NOMO-1 treated with DMSO at 0.1 percent for 48 hours (cell line): Measurements from ENCODE around the gene NSD2.
"Not testable (repeated sequence)": the region's sequence is repeated elsewhere in the genome, so short reads cannot be mapped to it uniquely, and the experiment has no call there.

Source experiments
- DNase-seq: peaks from one replicate; lab custom pipeline; 2025; ENCODE audit not compliant: unreplicated experiment; lab: John Stamatoyannopoulos, UW

NSD2 gene

DNA sequence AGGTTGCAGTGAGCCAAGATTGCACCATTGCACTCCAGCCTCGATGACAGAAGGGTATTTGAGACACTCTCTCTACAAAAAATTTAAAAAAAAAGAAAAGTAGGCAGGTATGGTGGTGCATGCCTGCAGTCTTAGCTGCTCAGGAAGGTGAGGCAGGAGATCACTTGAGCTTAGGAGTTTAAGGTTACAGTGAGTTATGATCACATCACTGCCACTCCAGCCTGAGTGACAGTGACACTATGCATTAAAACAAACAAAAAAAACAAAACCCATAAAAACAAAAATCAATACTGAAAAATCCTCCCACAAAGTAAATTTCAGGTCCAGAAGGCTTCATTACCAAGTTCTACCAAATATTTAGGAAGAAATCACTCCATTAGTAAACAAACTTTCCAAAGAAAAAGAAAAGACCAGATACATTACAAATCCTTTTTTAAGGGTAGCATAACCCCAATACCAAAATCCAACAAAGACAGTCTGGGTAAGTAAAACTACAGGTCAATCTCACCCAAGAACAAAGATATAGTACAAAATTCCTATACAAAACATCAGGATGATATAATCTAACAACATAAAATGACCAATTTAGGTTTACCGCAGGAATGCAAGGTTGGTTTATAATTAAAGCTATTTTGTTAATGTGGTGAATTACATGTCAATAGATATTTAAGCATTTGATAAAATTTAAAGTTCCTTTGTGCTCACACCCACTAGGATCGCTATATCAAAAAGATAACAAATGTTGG, 125.8 kb downstream of the NSD2 start:
- no peak for DNase-seq

DNA sequence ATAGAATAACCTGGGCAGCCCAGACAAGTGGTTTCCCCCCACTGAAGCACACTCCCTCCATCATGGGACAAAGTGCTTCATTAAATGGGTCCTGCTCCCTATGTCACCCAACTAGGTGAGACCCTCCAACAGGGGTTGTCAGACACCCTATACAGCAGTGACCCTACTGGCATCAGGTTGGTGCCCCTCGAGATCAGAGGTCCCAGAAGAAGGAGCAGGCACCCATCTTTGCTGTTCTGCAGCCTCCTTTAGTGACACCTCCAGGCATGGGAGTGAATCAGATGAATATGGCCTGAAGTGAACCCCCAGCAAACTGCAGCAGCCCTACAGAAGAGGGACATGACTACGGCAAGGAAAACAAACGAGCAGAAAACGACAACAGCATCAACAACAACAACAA, 126.5 kb downstream of the NSD2 start:
- no peak for DNase-seq

DNA sequence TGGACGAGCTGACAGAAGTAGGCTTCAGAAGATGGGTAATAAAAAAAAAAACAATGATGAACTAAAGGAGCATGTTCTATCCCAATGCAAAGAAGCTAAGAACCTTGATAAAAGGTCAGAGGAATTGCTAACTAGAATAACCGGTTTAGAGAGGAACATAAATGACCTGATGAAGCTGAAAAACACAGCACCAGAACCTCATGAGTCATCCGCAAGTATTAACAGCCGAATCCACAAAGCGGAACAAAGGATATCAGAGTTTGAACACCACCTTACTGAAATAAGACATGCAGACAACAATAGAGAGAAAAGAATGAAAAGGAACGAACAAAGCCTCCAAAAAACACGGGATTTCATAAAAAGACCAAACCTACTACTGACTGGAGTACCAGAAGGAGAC, 127.1 kb downstream of the NSD2 start:
- DNase-seq: peak; percentile 34

- not testable (repeated sequence) for DNase-seq
Measured at GRCh38 chr4:1999308-1999707, 128.1 kb downstream of the NSD2 start.

DNA sequence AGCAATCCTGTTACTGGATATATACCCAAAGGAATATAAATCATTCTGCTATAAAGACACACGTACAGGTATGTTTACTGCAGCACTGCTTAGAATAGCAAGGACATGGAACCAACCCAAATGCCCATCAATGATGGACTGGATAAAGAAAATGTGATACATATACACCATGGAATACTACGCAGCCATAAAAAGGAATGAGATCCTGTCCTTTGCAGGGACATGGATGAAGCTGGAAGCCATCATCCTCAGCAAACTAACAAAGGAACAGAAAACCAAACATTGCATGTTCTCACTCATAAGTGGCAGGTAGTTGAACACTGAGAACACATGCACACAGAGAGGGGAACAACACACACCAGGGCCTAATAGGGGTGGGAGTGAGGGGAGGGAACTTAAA, 132.2 kb downstream of the NSD2 start:
- DNase-seq: not testable (repeated sequence)

DNA sequence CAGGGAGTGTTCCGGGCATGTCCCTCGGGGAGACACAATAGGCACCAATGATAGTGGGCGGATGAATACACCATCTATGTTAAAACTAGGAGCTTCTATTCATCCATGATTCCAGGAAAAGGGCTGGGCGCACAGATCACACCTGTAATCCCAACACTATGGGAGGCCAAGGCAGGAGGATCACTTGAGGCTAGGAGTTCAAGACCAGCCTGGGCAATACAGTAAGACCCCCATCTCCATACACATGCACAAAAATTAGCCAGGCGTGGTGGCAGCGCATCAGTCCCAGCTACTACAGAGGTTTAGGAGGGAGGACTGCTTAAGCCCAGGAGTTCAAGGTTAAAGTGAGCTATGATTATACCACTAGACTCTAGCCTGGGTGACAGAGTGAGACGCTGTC, 135.2 kb downstream of the NSD2 start:
- DNase-seq: no peak

- DNase-seq: no peak
Measured at GRCh38 chr4:2006956-2007653, 135.9 kb downstream of the NSD2 start.

DNA sequence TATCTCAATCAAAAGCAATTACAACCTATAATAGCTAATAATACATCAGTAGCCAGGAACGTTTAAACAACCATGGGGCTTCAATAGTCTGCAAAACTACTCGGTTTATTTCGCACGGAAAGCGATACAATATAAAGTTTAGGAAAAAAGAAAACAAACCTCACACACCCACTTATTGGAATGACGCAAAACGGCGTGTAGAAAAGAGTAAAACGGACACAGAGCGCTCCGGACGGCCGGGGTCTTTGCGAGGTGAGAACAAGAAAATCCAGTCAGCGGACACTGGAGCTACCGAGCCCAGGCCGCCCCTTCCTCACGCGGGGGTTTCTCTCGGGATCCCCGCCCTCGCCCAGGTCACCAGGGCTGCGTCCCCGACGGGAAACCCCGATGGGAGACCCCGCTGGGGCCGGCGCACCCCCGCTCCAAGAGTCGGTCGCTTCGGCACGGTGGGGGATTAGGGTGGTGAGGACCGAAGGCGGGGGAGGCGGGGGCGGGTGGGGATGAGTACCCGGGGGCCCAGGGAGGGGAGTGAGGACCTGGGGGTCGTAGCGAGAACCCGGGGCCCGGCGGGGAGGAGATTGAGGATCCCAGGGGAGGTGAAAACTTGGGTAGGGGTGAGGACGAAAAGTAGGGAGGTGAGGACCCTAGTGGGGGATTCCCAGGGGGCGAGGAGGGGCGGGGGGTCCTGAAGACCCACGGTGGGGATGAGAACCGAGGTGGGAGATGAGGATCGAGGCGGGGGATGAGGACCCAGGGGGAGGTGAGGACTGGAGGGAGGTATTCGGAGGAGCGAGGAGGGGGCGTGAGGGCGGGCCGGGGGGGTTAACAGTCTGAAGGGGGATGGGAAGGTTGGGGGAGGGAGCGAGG, 136.8 kb downstream of the NSD2 start:
- peak; percentile 3 for DNase-seq

GRCh38 chr4:2008671-2008920, 137.4 kb downstream of the NSD2 start:
- DNase-seq: no peak

DNA sequence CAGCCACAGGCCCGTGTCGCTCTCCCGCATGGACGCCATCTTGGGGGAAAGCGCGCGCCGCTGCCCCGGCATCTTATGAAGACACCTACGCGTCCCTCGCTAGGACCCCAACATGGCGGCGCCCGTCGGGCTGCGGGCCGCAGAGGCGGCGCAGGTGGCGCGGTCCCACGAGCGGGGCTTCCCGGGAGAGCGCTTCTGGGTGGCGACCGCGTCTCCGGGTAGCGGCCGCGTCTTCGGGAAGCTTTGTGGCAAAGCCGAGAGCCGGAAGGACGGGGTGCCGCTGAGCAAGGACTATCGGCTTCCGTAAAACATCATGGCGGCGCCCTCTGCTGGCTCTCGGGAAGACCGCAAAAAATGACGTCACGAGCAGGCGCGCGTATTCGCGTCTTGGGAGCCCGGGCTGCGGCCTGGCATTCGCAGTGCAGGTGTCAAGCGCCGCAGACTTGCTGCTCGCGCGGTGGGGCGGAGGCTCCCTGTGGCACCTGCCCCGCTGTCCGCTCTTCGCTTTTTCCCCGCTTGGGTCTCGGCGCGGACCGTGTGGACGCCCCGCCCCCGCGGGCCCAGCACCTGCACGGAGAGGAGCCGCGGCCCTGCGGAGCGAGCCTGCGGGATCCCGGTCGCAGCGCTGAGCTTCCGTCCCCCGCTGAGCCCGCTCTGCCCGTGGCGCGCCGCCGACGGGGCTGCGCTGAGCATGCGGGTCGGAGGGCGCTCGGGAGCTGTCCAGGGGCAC, 137.9 kb downstream of the NSD2 start, which contains the start of gene NELFA:
NELFA (minus strand) TSS at position 54 of the 730 bp plus-strand sequence; CDS start at position 39, 15 bp downstream.
- peak; percentile 88 for DNase-seq

GRCh38 chr4:2009651-2010233, 138.5 kb downstream of the NSD2 start:
- peak; percentile 57 for DNase-seq

GRCh38 chr4:2011583-2011982, 140.4 kb downstream of the NSD2 start:
- peak; percentile 79 for DNase-seq

DNA sequence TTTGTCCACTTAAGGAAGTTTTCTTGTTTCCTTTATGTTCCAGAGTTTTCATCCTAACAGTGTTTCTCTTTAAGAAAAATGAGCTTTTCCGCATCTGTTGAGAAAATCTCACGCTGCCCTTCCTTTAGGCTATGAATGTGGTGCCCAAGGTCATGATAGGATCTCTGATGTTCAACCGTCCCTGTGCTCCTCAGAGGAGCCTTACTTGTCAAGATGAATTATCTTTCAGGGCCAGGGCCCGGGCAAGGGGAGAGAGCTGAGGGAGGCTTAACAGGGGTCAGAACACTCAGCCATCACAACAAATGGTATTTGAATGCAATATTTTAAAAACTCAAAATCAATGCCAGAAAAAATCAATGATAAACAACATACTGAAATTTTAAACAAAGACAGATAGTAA, 143.8 kb downstream of the NSD2 start:
- DNase-seq: no peak

DNA sequence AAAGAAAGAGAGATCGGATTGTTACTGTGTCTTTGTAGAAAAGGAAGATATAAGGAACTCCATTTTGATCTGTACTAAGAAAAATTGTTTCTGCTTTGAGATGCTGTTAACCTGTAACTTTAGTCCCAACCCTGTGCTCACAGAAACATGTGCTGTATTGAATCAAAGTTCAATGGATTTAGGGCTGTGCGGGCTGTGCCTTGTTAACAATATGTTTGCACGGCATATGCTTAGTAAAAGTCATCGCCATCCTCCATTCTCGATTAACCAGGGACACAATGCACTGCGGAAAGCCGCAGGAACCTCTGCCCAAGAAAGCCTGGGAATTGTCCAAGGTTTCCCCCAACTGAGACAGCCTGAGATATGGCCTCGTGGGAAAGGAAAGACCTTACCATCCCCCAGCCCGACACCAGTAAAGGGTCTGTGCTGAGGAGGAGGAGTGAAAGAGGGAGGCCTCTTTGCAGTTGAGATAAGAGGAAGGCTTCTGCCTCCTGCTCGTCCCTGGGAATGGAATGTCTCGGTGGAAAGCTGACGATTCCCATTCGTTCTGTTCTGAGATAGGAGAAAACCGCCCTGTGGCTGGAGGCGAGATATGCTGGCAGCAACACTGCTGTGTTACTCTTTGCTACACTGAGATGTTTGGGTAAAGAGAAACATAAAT, 150.3 kb downstream of the NSD2 start:
- not testable (repeated sequence) for DNase-seq

DNA sequence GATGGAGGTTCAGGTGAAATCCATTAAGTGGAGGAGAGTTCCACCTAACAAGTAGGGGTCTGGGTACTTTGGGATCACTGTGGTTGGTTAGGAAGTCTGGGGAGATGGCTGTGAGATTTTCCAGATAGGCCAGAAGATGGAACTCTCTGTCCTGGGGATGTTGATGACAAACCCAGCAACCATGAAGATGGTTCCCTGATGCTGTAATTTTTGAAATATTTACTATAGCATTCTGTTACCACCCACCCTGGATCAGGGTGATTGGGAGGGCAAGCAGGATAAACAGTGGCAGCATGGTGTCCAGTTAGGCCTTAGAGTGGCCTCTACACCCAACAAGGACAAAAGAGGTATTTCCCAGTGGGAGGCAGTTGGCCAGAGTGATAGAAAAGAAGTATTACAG, 153.5 kb downstream of the NSD2 start:
- DNase-seq: no peak

DNA sequence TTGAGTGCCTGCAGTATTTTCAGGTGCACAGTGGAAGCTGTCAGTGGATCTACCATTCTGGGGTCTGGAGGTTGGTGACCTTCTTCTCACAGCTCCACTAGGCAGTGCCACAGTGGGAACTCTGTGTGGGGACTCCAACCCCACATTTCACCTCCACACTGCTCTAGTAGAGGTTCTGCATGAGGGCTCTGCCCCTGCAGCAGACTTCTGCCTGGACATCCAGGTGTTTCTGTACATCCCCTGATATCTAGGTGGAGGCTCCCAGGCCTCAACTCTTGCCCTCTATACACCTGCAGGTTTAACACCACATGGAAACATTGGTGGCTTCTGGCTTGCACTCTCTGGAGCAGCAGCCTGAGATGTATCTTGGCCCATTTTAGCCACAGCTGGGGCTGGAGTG, 154.6 kb downstream of the NSD2 start:
- no peak for DNase-seq

GRCh38 chr4:2027120-2027519, 155.9 kb downstream of the NSD2 start:
- not testable (repeated sequence) for DNase-seq

GRCh38 chr4:2031161-2031560, 160.0 kb downstream of the NSD2 start:
- not testable (repeated sequence) for DNase-seq
